Osteocyte (in vitro differentiated cells): Measurements from ENCODE around the gene NEMF. TPM values are rescaled to one million over a fixed set of nuclear protein-coding genes. Genes with fewer than 3 reads are reported as not detected.
"Not testable (repeated sequence)": the region's sequence is repeated elsewhere in the genome, so short reads cannot be mapped to it uniquely, and the experiment has no call there.

Experiments
- DNase-seq: peaks from one replicate; pipeline ENCODE4 v3.0.0; 2021; ENCODE audit warnings: mixed read lengths; ENCODE audit not compliant: unreplicated experiment; ENCODE audit errors: extremely low spot score
- H3K27ac Mint-ChIP-seq: one replicate; pipeline ENCODE4 v1.8.0; 2021; ENCODE audit warnings: mild to moderate bottlenecking, mixed read lengths; ENCODE audit not compliant: unreplicated experiment
- H3K27me3 Mint-ChIP-seq: one replicate; pipeline ENCODE4 v1.8.0; 2021; ENCODE audit warnings: mixed read lengths; ENCODE audit not compliant: unreplicated experiment
- H3K36me3 Mint-ChIP-seq: one replicate; pipeline ENCODE4 v1.8.0; 2021; ENCODE audit warnings: mixed read lengths; ENCODE audit not compliant: unreplicated experiment
- H3K4me1 Mint-ChIP-seq: one replicate; pipeline ENCODE4 v1.8.0; 2021; ENCODE audit warnings: mixed read lengths; ENCODE audit not compliant: unreplicated experiment
- H3K4me3 Mint-ChIP-seq: one replicate; pipeline ENCODE4 v1.8.0; 2021; ENCODE audit warnings: mild to moderate bottlenecking, moderate library complexity, mixed read lengths; ENCODE audit not compliant: unreplicated experiment
- H3K9me3 Mint-ChIP-seq: one replicate; pipeline ENCODE4 v1.8.0; 2021; ENCODE audit warnings: mixed read lengths; ENCODE audit not compliant: unreplicated experiment
- CTCF ChIP-seq: fragments of 200-600 bp; sonication (generic); IDR thresholded peaks from 2 replicates; pipeline ENCODE4 v1.5.0; 2021; ENCODE audit warnings: antibody characterized with exemption, mild to moderate bottlenecking, moderate library complexity
- total RNA-seq: library from RNA; stranded (reverse); gene quantifications from 2 replicates; pipeline ENCODE4 v1.2.1, GENCODE V29; 2021

The NEMF gene
- total RNA-seq, 1 donor from 2014 or later, result 71.3 TPM

GRCh38 chr14:49808780-49809179, 43.8 kb downstream of the NEMF start:
- Mint-ChIP-seq H3K4me1 (no peaks in the 10 kb centered on the region), H3K4me3 (no peak overlapping the region), H3K36me3 (peaks cover 66% of the 10 kb centered on the region), H3K27me3 (no peaks in the 10 kb centered on the region), H3K9me3 (peaks cover 13% of the 10 kb centered on the region), H3K27ac (no peak overlapping the region)
- TF ChIP-seq CTCF, result no peak
- DNase-seq, result no peak

GRCh38 chr14:49796025-49796424, 56.6 kb downstream of the NEMF start:
- Mint-ChIP-seq H3K27ac (no peak overlapping the region), H3K27me3 (no peaks in the 10 kb centered on the region), H3K4me1 (no peaks in the 10 kb centered on the region), H3K9me3 (no peaks in the 10 kb centered on the region), H3K4me3 (no peak overlapping the region), H3K36me3 (peaks cover 55% of the 10 kb centered on the region)
- no peak for DNase-seq
- no peak for TF ChIP-seq CTCF

- DNase-seq, result no peak
- H3K36me3 Mint-ChIP-seq, result peaks cover 52% of the 10 kb centered on the region
- TF ChIP-seq CTCF, result no peak
Measured at GRCh38 chr14:49792618-49793017, 60.0 kb downstream of the NEMF start.

GRCh38 chr14:49786315-49786714, 66.3 kb downstream of the NEMF start:
- no peak for DNase-seq
- no peaks in the 10 kb centered on the region for H3K27me3 Mint-ChIP-seq
- no peaks in the 10 kb centered on the region for H3K9me3 Mint-ChIP-seq
- H3K4me1 Mint-ChIP-seq, result peaks cover 16% of the 10 kb centered on the region
- peaks cover 65% of the 10 kb centered on the region for H3K36me3 Mint-ChIP-seq
- TF ChIP-seq CTCF, result no peak
- no peak overlapping the region for H3K27ac Mint-ChIP-seq
- no peak overlapping the region for H3K4me3 Mint-ChIP-seq

More at GRCh38 chr14:49792618-49793017, 60.0 kb downstream of the NEMF start:
- no peak overlapping the region for H3K4me3 Mint-ChIP-seq
- H3K9me3 Mint-ChIP-seq, result no peaks in the 10 kb centered on the region
- no peaks in the 10 kb centered on the region for H3K4me1 Mint-ChIP-seq
- no peak overlapping the region for H3K27ac Mint-ChIP-seq
- no peaks in the 10 kb centered on the region for H3K27me3 Mint-ChIP-seq

- Mint-ChIP-seq H3K9me3 (no peaks in the 10 kb centered on the region), H3K27ac (no peak overlapping the region), H3K36me3 (peaks cover 67% of the 10 kb centered on the region), H3K27me3 (no peaks in the 10 kb centered on the region), H3K4me1 (peaks cover 16% of the 10 kb centered on the region), H3K4me3 (no peak overlapping the region)
- no peak for TF ChIP-seq CTCF
- DNase-seq, result no peak
Measured at GRCh38 chr14:49783394-49784014, 69.1 kb downstream of the NEMF start.

- not testable (repeated sequence) for H3K9me3 Mint-ChIP-seq, H3K27me3 Mint-ChIP-seq, H3K27ac Mint-ChIP-seq, DNase-seq, H3K4me3 Mint-ChIP-seq
- H3K36me3 Mint-ChIP-seq, result peaks cover 65% of the 10 kb centered on the region
- H3K4me1 Mint-ChIP-seq, result peaks cover 16% of the 10 kb centered on the region
Measured at GRCh38 chr14:49781040-49781439, 71.5 kb downstream of the NEMF start.
